ENCODE data around the gene KDM6A.
"Not testable (repeated sequence)": the region's sequence is repeated elsewhere in the genome, so short reads cannot be mapped to it uniquely, and the experiment has no call there.

KDM6A gene

GRCh38 chrX:44872821-44873414, at the start of gene KDM6A:
Gene KDM6A (plus strand): TSS chrX:44873188. CDS start chrX:44873552, 364 bp downstream.
- Histone ChIP-seq H3K4me2 (ENCODE audit: low read length) (peak within 1 kb of the TSS; percentile 64), H3K9me3 (ENCODE audit: control insufficient read depth, low read length) (no peaks in the 10 kb centered on the region), H3K27ac (peak within 1 kb of the TSS; percentile 99), H3K4me3 (ENCODE audit: low read depth, low read length) (peak within 1 kb of the TSS; percentile 81), H3K79me2 (peaks cover 12% of the 10 kb centered on the region), H3K36me3 (ENCODE audit: control insufficient read depth, insufficient read depth, low read length) (no peaks in the 10 kb centered on the region), H3K27me3 (ENCODE audit: control insufficient read depth, insufficient read depth, low read length) (no peaks in the 10 kb centered on the region), H3K9ac (peak within 1 kb of the TSS; percentile 98), H3K4me1 (no peaks in the 10 kb centered on the region), H2AFZ (peak within 1 kb of the TSS; percentile 91)
- TF ChIP-seq, protein P1, sequence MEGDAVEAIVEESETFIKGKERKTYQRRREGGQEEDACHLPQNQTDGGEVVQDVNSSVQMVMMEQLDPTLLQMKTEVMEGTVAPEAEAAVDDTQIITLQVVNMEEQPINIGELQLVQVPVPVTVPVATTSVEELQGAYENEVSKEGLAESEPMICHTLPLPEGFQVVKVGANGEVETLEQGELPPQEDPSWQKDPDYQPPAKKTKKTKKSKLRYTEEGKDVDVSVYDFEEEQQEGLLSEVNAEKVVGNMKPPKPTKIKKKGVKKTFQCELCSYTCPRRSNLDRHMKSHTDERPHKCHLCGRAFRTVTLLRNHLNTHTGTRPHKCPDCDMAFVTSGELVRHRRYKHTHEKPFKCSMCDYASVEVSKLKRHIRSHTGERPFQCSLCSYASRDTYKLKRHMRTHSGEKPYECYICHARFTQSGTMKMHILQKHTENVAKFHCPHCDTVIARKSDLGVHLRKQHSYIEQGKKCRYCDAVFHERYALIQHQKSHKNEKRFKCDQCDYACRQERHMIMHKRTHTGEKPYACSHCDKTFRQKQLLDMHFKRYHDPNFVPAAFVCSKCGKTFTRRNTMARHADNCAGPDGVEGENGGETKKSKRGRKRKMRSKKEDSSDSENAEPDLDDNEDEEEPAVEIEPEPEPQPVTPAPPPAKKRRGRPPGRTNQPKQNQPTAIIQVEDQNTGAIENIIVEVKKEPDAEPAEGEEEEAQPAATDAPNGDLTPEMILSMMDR (IDR thresholded peaks at IDR 0.05), result no peak

- H3K4me1 ChIP-seq; H3K36me3 ChIP-seq (ENCODE audit: control insufficient read depth, insufficient read depth, low read length); H3K4me2 ChIP-seq (ENCODE audit: low read length); H3K27me3 ChIP-seq (ENCODE audit: control insufficient read depth, insufficient read depth, low read length); H3K9me3 ChIP-seq (ENCODE audit: control insufficient read depth, low read length); H2AFZ ChIP-seq; H3K9ac ChIP-seq; H3K79me2 ChIP-seq; H3K4me3 ChIP-seq (ENCODE audit: low read depth, low read length); H3K27ac ChIP-seq: not testable (repeated sequence)
Measured at GRCh38 chrX:44823193-44823592, 49.8 kb upstream of the KDM6A start.

GRCh38 chrX:44828008-44828605, 44.9 kb upstream of the KDM6A start:
- H3K79me2 ChIP-seq, result no peaks in the 10 kb centered on the region
- no peaks in the 10 kb centered on the region for H3K4me1 ChIP-seq

GRCh38 chrX:44829832-44830231, 43.2 kb upstream of the KDM6A start:
- Histone ChIP-seq H3K36me3 (ENCODE audit: control insufficient read depth, insufficient read depth, low read length) (no peaks in the 10 kb centered on the region), H2AFZ (no peak overlapping the region), H3K4me2 (ENCODE audit: low read length) (no peak overlapping the region), H3K79me2 (no peaks in the 10 kb centered on the region), H3K9me3 (ENCODE audit: control insufficient read depth, low read length) (no peaks in the 10 kb centered on the region), H3K27ac (no peak overlapping the region), H3K9ac (no peak overlapping the region), H3K27me3 (ENCODE audit: control insufficient read depth, insufficient read depth, low read length) (no peaks in the 10 kb centered on the region), H3K4me1 (no peaks in the 10 kb centered on the region), H3K4me3 (ENCODE audit: low read depth, low read length) (no peak overlapping the region)
- TF ChIP-seq, protein P1 (IDR thresholded peaks at IDR 0.05), result no peak

More at GRCh38 chrX:44828008-44828605, 44.9 kb upstream of the KDM6A start:
- TF ChIP-seq, protein P1 (IDR thresholded peaks at IDR 0.05), result no peak
- H3K9me3 ChIP-seq (ENCODE audit: control insufficient read depth, low read length), result no peaks in the 10 kb centered on the region
- H3K27ac ChIP-seq, result no peak overlapping the region
- no peak overlapping the region for H3K9ac ChIP-seq
- H3K36me3 ChIP-seq (ENCODE audit: control insufficient read depth, insufficient read depth, low read length), result no peaks in the 10 kb centered on the region
- no peak overlapping the region for H3K4me2 ChIP-seq (ENCODE audit: low read length)
- no peak overlapping the region for H2AFZ ChIP-seq
- no peak overlapping the region for H3K4me3 ChIP-seq (ENCODE audit: low read depth, low read length)
- no peaks in the 10 kb centered on the region for H3K27me3 ChIP-seq (ENCODE audit: control insufficient read depth, insufficient read depth, low read length)

DNA sequence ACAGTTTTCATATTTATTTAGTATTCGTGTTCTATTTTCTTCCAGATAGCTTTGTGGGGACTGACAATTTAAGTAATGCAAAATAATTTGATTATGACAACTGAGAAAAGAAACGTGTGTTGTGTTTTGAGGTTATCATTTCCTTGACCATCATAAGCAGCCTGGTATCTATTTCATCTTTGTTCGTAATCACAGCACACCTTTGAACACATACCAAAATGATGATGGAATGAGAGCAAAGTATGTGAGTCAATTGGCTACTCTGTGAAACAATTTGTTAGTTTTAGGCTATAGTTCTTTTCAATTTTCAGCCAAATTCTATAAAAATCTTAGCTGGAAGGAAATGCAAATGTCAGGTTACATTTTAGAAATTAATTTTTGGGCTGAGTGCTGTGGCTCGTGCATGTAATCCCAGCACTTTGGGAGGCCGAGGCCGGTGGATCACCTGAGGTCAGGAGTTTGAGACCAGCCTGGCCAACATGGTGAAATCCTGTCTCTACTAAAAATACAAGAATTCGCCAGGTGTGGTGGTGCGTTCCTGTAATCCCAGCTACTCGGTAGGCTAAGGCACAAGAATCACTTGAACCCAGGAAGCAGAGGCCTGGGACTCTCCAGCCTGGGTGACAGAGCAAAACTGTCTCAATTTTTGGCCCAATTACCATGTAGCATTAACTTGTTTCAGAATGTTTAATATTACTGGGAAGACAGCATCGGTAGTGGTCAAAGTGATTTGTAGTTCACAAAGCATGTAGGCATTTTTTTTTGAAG, 30.3 kb upstream of the KDM6A start:
- Histone ChIP-seq H3K9ac (no peak overlapping the region), H3K27me3 (ENCODE audit: control insufficient read depth, insufficient read depth, low read length) (no peaks in the 10 kb centered on the region), H3K36me3 (ENCODE audit: control insufficient read depth, insufficient read depth, low read length) (no peaks in the 10 kb centered on the region), H3K4me2 (ENCODE audit: low read length) (no peak overlapping the region), H3K27ac (no peak overlapping the region), H3K9me3 (ENCODE audit: control insufficient read depth, low read length) (no peaks in the 10 kb centered on the region), H3K4me1 (no peaks in the 10 kb centered on the region), H2AFZ (no peak overlapping the region), H3K79me2 (no peaks in the 10 kb centered on the region), H3K4me3 (ENCODE audit: low read depth, low read length) (no peak overlapping the region)
- TF ChIP-seq, protein P1 (IDR thresholded peaks at IDR 0.05), result no peak

Measured in parathyroid adenoma (tissue), 2 donors.